Measurements from ENCODE around the gene PLSCR3.

DNA sequence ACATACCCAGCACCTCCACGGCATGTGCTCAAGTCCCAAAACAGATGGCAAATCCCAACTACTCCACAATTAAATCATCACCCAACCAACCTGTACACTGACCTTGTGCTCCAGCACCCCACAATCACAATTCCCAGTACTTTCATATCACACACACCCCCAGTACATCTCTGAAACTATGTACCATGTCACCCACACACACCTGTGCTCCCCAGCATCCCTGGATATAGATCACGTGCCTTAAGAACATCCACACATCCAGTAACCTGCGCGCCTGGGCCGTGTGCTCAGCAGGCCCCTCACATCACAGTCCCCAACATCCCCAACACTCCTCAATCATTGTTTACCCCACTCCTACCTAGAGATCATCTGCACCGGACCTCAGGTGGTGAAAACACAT is 15.4 kb upstream of the PLSCR3 start:
- TF ChIP-seq, protein P1, sequence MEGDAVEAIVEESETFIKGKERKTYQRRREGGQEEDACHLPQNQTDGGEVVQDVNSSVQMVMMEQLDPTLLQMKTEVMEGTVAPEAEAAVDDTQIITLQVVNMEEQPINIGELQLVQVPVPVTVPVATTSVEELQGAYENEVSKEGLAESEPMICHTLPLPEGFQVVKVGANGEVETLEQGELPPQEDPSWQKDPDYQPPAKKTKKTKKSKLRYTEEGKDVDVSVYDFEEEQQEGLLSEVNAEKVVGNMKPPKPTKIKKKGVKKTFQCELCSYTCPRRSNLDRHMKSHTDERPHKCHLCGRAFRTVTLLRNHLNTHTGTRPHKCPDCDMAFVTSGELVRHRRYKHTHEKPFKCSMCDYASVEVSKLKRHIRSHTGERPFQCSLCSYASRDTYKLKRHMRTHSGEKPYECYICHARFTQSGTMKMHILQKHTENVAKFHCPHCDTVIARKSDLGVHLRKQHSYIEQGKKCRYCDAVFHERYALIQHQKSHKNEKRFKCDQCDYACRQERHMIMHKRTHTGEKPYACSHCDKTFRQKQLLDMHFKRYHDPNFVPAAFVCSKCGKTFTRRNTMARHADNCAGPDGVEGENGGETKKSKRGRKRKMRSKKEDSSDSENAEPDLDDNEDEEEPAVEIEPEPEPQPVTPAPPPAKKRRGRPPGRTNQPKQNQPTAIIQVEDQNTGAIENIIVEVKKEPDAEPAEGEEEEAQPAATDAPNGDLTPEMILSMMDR (IDR thresholded peaks at IDR 0.05) = no peak
- no peak for TF ChIP-seq EZH2 (IDR thresholded peaks at IDR 0.05)

All from neural progenitor cell (in vitro differentiated cells).